ENCODE results near the gene TIMM23.

The TIMM23 gene

DNA sequence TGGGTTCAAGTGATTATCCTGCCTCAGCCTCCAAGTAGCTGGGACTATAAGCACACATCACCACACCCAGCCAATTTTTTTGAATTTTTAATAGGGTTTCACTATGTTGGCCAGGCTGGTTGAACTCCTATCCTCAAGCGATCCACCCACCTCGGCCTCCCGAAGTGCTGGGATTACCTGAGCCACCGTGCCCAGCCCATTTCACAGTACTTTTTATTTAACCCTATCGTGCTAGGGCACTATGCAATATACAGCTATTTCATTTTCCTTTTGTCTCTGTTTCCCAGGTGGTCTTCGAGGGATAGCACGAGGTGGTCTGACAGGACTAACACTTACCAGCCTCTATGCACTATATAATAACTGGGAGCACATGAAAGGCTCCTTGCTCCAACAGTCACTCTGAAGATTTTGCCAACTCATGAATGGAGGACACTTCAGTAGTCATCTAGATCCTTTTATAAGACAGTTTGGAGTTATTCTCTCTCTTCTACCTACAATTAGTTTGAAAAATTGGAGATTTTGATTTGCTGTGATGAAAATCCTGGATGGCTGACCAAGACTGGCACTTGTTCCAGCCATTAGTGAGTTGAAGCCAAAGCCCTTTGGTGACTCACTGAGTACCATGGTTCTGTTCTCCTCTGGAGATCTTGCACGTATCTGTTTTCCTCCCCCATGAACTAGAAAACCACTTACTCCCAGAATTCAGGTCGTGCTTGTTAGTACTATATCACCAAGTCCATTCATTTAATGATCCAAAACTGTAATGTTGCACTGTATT lies 30.8 kb downstream of the TIMM23 start:
- Histone ChIP-seq H3K18ac (ENCODE audit: low read length) (no peak overlapping the region), H3K79me2 (ENCODE audit: control insufficient read depth, insufficient read depth, low read length) (no peaks in the 10 kb centered on the region), H3K9ac (ENCODE audit: low read length) (no peak overlapping the region), H4K5ac (ENCODE audit: low read length) (no peak overlapping the region), H3K4ac (ENCODE audit: low read depth, low read length) (no peak overlapping the region), H3K4me1 (ENCODE audit: control insufficient read depth, low read depth, low read length) (no peaks in the 10 kb centered on the region), H3K4me2 (ENCODE audit: low read length) (no peak overlapping the region), H4K8ac (ENCODE audit: low read depth, low read length) (no peak overlapping the region), H3K23ac (ENCODE audit: low read length) (no peak overlapping the region), H2BK5ac (ENCODE audit: low read length) (no peak overlapping the region), H2BK15ac (replicated peaks; ENCODE audit: low read depth) (no peak overlapping the region), H3K56ac (ENCODE audit: low read length) (no peak overlapping the region), H2BK120ac (ENCODE audit: low read depth, low read length) (no peak overlapping the region), H3K79me1 (ENCODE audit: low read length) (peaks cover 1% of the 10 kb centered on the region), H3K27me3 (ENCODE audit: insufficient read depth, low read length, poor library complexity) (no peaks in the 10 kb centered on the region), H3K27ac (ENCODE audit: low read depth, low read length) (no peak overlapping the region), H3K36me3 (ENCODE audit: control insufficient read depth, insufficient read depth, low read length) (peaks cover 11% of the 10 kb centered on the region), H3K4me3 (ENCODE audit: low read length) (no peak overlapping the region), H2AK5ac (ENCODE audit: low read length) (no peak overlapping the region)
- WGBS (ENCODE audit: extremely low coverage, insufficient coverage, low lambda C conversion rate) = no CpG with 5 or more reads among the region's 9 CpGs
- DNase-seq = no peak

DNA sequence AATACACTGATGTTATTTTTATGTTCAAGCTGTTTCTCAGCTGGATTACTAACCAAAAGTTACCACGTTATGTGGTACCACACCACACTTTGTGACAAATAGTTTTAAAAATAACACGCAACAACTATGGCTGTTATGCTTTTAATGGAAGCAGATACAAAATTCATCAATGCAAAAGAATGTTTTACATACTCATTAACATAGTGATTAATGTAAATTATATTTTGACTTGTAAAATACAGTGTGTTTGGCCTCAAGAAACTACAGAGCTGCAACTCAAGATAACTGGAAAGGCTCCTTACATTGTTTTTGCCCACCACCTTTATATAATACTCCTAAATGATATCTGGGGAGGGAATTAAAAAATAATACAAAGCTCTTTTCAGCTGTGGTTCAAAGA lies 32.7 kb downstream of the TIMM23 start:
- Histone ChIP-seq H4K5ac (ENCODE audit: low read length) (no peak overlapping the region), H2BK15ac (replicated peaks; ENCODE audit: low read depth) (no peak overlapping the region), H4K8ac (ENCODE audit: low read depth, low read length) (no peak overlapping the region), H3K9ac (ENCODE audit: low read length) (no peak overlapping the region), H3K4me3 (ENCODE audit: low read length) (no peak overlapping the region), H3K27ac (ENCODE audit: low read depth, low read length) (no peak overlapping the region), H3K4ac (ENCODE audit: low read depth, low read length) (no peak overlapping the region), H3K56ac (ENCODE audit: low read length) (no peak overlapping the region), H3K4me1 (ENCODE audit: control insufficient read depth, low read depth, low read length) (no peaks in the 10 kb centered on the region), H3K36me3 (ENCODE audit: control insufficient read depth, insufficient read depth, low read length) (peaks cover 12% of the 10 kb centered on the region), H3K18ac (ENCODE audit: low read length) (no peak overlapping the region), H3K79me2 (ENCODE audit: control insufficient read depth, insufficient read depth, low read length) (no peaks in the 10 kb centered on the region), H3K23ac (ENCODE audit: low read length) (no peak overlapping the region), H2BK5ac (ENCODE audit: low read length) (no peak overlapping the region), H2AK5ac (ENCODE audit: low read length) (no peak overlapping the region), H3K79me1 (ENCODE audit: low read length) (peaks cover 1% of the 10 kb centered on the region), H3K27me3 (ENCODE audit: insufficient read depth, low read length, poor library complexity) (no peaks in the 10 kb centered on the region), H2BK120ac (ENCODE audit: low read depth, low read length) (no peak overlapping the region), H3K4me2 (ENCODE audit: low read length) (no peak overlapping the region)
- whole genome bisulfite sequencing (ENCODE audit: extremely low coverage, insufficient coverage, low lambda C conversion rate) = no CpG with 5 or more reads among the region's 2 CpGs
- DNase-seq = no peak

- no peak overlapping the region for H2BK5ac ChIP-seq (ENCODE audit: low read length)
- H3K4me1 ChIP-seq (ENCODE audit: control insufficient read depth, low read depth, low read length) = no peaks in the 10 kb centered on the region
- H3K79me1 ChIP-seq (ENCODE audit: low read length) = peaks cover 1% of the 10 kb centered on the region
- no peak overlapping the region for H2AK5ac ChIP-seq (ENCODE audit: low read length)
- H3K18ac ChIP-seq (ENCODE audit: low read length) = no peak overlapping the region
- H3K4ac ChIP-seq (ENCODE audit: low read depth, low read length) = no peak overlapping the region
- DNase-seq = no peak
- H3K9ac ChIP-seq (ENCODE audit: low read length) = no peak overlapping the region
- H2BK120ac ChIP-seq (ENCODE audit: low read depth, low read length) = no peak overlapping the region
- H2BK15ac ChIP-seq (replicated peaks; ENCODE audit: low read depth) = no peak overlapping the region
- H3K56ac ChIP-seq (ENCODE audit: low read length) = no peak overlapping the region
- no peak overlapping the region for H4K5ac ChIP-seq (ENCODE audit: low read length)
- H3K36me3 ChIP-seq (ENCODE audit: control insufficient read depth, insufficient read depth, low read length) = peaks cover 16% of the 10 kb centered on the region
- no peak overlapping the region for H3K4me2 ChIP-seq (ENCODE audit: low read length)
- H4K8ac ChIP-seq (ENCODE audit: low read depth, low read length) = no peak overlapping the region
- WGBS (ENCODE audit: extremely low coverage, insufficient coverage, low lambda C conversion rate) = no CpG with 5 or more reads among the region's 4 CpGs
- no peak overlapping the region for H3K23ac ChIP-seq (ENCODE audit: low read length)
- no peaks in the 10 kb centered on the region for H3K27me3 ChIP-seq (ENCODE audit: insufficient read depth, low read length, poor library complexity)
- H3K4me3 ChIP-seq (ENCODE audit: low read length) = no peak overlapping the region
- H3K27ac ChIP-seq (ENCODE audit: low read depth, low read length) = no peak overlapping the region
- no peaks in the 10 kb centered on the region for H3K79me2 ChIP-seq (ENCODE audit: control insufficient read depth, insufficient read depth, low read length)
These were observed 33.1 kb downstream of the TIMM23 start for GRCh38 chr10:46005383-46005782.

- DNase-seq = no peak
- Histone ChIP-seq H3K4me3 (ENCODE audit: low read length) (no peak overlapping the region), H3K56ac (ENCODE audit: low read length) (no peak overlapping the region), H3K79me2 (ENCODE audit: control insufficient read depth, insufficient read depth, low read length) (no peaks in the 10 kb centered on the region), H3K36me3 (ENCODE audit: control insufficient read depth, insufficient read depth, low read length) (peaks cover 12% of the 10 kb centered on the region), H2BK5ac (ENCODE audit: low read length) (no peak overlapping the region), H4K8ac (ENCODE audit: low read depth, low read length) (no peak overlapping the region), H3K4ac (ENCODE audit: low read depth, low read length) (no peak overlapping the region), H3K18ac (ENCODE audit: low read length) (no peak overlapping the region), H3K4me1 (ENCODE audit: control insufficient read depth, low read depth, low read length) (no peaks in the 10 kb centered on the region), H3K27me3 (ENCODE audit: insufficient read depth, low read length, poor library complexity) (no peaks in the 10 kb centered on the region), H3K23ac (ENCODE audit: low read length) (no peak overlapping the region), H2BK120ac (ENCODE audit: low read depth, low read length) (no peak overlapping the region), H3K79me1 (ENCODE audit: low read length) (peaks cover 1% of the 10 kb centered on the region), H3K9ac (ENCODE audit: low read length) (no peak overlapping the region), H3K4me2 (ENCODE audit: low read length) (no peak overlapping the region), H4K5ac (ENCODE audit: low read length) (no peak overlapping the region), H2BK15ac (replicated peaks; ENCODE audit: low read depth) (no peak overlapping the region), H2AK5ac (ENCODE audit: low read length) (no peak overlapping the region), H3K27ac (ENCODE audit: low read depth, low read length) (no peak overlapping the region)
- WGBS (ENCODE audit: extremely low coverage, insufficient coverage, low lambda C conversion rate) = no CpG with 5 or more reads among the region's 3 CpGs
These were observed 33.9 kb downstream of the TIMM23 start for GRCh38 chr10:46006219-46006618.

- Histone ChIP-seq H3K36me3 (ENCODE audit: control insufficient read depth, insufficient read depth, low read length) (peaks cover 14% of the 10 kb centered on the region), H3K4me1 (ENCODE audit: control insufficient read depth, low read depth, low read length) (no peaks in the 10 kb centered on the region), H3K4me2 (ENCODE audit: low read length) (no peak overlapping the region), H3K79me1 (ENCODE audit: low read length) (peaks cover 9% of the 10 kb centered on the region), H2BK5ac (ENCODE audit: low read length) (no peak overlapping the region), H3K18ac (ENCODE audit: low read length) (no peak overlapping the region), H4K8ac (ENCODE audit: low read depth, low read length) (no peak overlapping the region), H3K4ac (ENCODE audit: low read depth, low read length) (no peak overlapping the region), H3K4me3 (ENCODE audit: low read length) (no peak overlapping the region), H2BK15ac (replicated peaks; ENCODE audit: low read depth) (no peak overlapping the region), H2AK5ac (ENCODE audit: low read length) (no peak overlapping the region), H3K27ac (ENCODE audit: low read depth, low read length) (no peak overlapping the region), H4K5ac (ENCODE audit: low read length) (no peak overlapping the region), H3K79me2 (ENCODE audit: control insufficient read depth, insufficient read depth, low read length) (peaks cover 11% of the 10 kb centered on the region), H3K27me3 (ENCODE audit: insufficient read depth, low read length, poor library complexity) (no peaks in the 10 kb centered on the region), H3K23ac (ENCODE audit: low read length) (no peak overlapping the region), H3K9ac (ENCODE audit: low read length) (no peak overlapping the region), H3K56ac (ENCODE audit: low read length) (no peak overlapping the region), H2BK120ac (ENCODE audit: low read depth, low read length) (no peak overlapping the region)
- WGBS (ENCODE audit: extremely low coverage, insufficient coverage, low lambda C conversion rate) = no CpG with 5 or more reads among the region's 3 CpGs
- no peak for DNase-seq
These were observed 40.5 kb downstream of the TIMM23 start for GRCh38 chr10:46012746-46013145.

GRCh38 chr10:46014206-46014605 lies 41.9 kb downstream of the TIMM23 start:
- Histone ChIP-seq H3K18ac (ENCODE audit: low read length) (no peak overlapping the region), H3K4me2 (ENCODE audit: low read length) (no peak overlapping the region), H3K4me1 (ENCODE audit: control insufficient read depth, low read depth, low read length) (peaks cover 2% of the 10 kb centered on the region), H3K27me3 (ENCODE audit: insufficient read depth, low read length, poor library complexity) (no peaks in the 10 kb centered on the region), H3K9ac (ENCODE audit: low read length) (no peak overlapping the region), H3K79me1 (ENCODE audit: low read length) (peaks cover 16% of the 10 kb centered on the region), H4K5ac (ENCODE audit: low read length) (no peak overlapping the region), H2BK15ac (replicated peaks; ENCODE audit: low read depth) (no peak overlapping the region), H3K23ac (ENCODE audit: low read length) (no peak overlapping the region), H2BK120ac (ENCODE audit: low read depth, low read length) (no peak overlapping the region), H3K27ac (ENCODE audit: low read depth, low read length) (no peak overlapping the region), H2BK5ac (ENCODE audit: low read length) (no peak overlapping the region), H4K8ac (ENCODE audit: low read depth, low read length) (no peak overlapping the region), H3K56ac (ENCODE audit: low read length) (no peak overlapping the region), H3K4ac (ENCODE audit: low read depth, low read length) (no peak overlapping the region), H3K4me3 (ENCODE audit: low read length) (no peak overlapping the region), H3K36me3 (ENCODE audit: control insufficient read depth, insufficient read depth, low read length) (peaks cover 12% of the 10 kb centered on the region), H3K79me2 (ENCODE audit: control insufficient read depth, insufficient read depth, low read length) (peaks cover 25% of the 10 kb centered on the region), H2AK5ac (ENCODE audit: low read length) (no peak overlapping the region)
- DNase-seq = no peak
- no CpG with 5 or more reads among the region's 5 CpGs for WGBS (ENCODE audit: extremely low coverage, insufficient coverage, low lambda C conversion rate)
